GM10266 (cell line): Measurements from ENCODE around the gene GTF2A2.
A peak's percentile ranks its signal among the peaks of the same experiment; 100 is the strongest.

Experiments
- DNase-seq: peaks from one replicate; pipeline ENCODE4 v3.0.0; 2012; ENCODE audit errors: extremely low spot score
- CTCF ChIP-seq: IDR thresholded peaks from 2 replicates; pipeline ENCODE4 v1.5.1; 2012; ENCODE audit warnings: mild to moderate bottlenecking, low read depth; ENCODE audit not compliant: control insufficient read depth, insufficient read depth; ENCODE audit errors: missing control alignments

The GTF2A2 gene

DNA sequence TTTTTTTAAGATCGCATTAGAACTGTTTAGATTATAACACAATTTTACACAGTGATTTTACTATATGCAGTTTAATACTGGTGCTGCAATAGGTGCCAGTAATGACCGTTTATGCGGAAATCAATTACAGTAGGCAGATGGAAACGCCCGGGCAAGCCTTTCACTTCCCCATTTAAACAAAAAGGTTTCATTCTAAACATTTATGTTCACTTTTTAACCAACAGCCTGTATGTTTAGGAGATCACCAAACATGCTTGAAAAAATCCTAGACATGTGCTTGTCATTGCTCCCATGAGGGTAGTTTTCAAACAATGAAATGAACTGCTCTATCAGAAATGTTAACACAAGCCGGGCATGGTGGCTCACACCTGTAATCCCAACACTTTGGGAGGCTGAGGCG lies 29.1 kb upstream of the GTF2A2 start:
- DNase-seq = peak; percentile 57
- no peak for TF ChIP-seq CTCF

- TF ChIP-seq CTCF = no peak
- DNase-seq = no peak
These were observed 28.5 kb upstream of the GTF2A2 start for GRCh38 chr15:59685737-59686297.

DNA sequence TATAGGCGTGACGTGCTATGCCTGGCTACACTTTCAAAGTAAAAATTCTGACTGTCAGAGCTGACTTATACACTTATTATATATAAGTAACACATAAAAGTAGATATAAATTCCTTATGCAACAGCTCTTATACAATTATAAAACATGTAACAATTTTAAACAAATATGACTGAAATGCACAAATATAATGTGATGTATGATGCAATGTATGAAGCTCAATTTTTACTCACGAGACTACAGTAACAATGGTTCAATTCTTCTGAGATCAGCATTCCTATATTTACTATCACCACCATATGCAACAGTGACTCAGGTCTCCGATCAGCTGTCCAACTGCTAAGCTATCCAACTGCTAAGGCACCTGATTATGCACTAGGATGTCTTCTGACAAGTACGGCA lies 23.6 kb upstream of the GTF2A2 start:
- no peak for TF ChIP-seq CTCF
- DNase-seq = no peak

DNA sequence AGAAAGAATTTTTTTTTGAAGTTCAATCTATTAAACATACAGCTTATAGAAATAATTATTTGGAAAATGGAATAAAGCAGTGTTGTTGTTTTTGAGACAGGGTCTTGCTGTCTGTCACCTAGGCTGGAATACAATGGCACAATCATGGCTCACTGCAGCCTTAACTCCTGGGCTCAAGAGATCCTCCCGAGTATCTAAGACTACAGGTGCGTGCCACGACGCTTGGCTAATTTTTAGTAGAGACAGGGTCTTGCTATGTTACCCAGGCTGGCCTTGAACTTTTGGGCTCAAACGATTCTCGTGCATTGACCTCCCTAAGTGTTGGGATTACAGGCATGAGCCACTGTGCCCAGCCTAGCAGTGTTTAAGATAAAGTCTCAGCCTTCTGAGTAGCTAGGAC lies 23.0 kb upstream of the GTF2A2 start:
- DNase-seq = no peak
- no peak for TF ChIP-seq CTCF

GRCh38 chr15:59678620-59679019 lies 21.3 kb upstream of the GTF2A2 start:
- no peak for TF ChIP-seq CTCF
- DNase-seq = no peak

- DNase-seq = no peak
- no peak for TF ChIP-seq CTCF
These were observed 20.9 kb upstream of the GTF2A2 start for GRCh38 chr15:59678172-59678571.

GRCh38 chr15:59676565-59676964 lies 19.2 kb upstream of the GTF2A2 start:
- TF ChIP-seq CTCF = no peak
- no peak for DNase-seq
